GM21526 (cell line): ENCODE measurements around the gene DCST1.
"Not testable (repeated sequence)": the region's sequence is repeated elsewhere in the genome, so short reads cannot be mapped to it uniquely, and the experiment has no call there.

Experiments used
- ATAC-seq: cut with Tn5 transposase; IDR thresholded peaks from one replicate; pipeline ENCODE4 v1.9.1; 2021; ENCODE audit warnings: moderate library complexity; ENCODE audit not compliant: unreplicated experiment, low FRiP score

Gene DCST1

GRCh38 chr1:155033524-155033923 lies at the start of gene DCST1, which contains the start of gene DCST2:
Gene DCST1, plus strand, starts transcription at chr1:155033824. Its CDS starts 213 bp downstream, at chr1:155034037.
Gene DCST2, minus strand, starts transcription at chr1:155033781. Its CDS starts 80 bp downstream, at chr1:155033701.
- no peak for ATAC-seq

DNA sequence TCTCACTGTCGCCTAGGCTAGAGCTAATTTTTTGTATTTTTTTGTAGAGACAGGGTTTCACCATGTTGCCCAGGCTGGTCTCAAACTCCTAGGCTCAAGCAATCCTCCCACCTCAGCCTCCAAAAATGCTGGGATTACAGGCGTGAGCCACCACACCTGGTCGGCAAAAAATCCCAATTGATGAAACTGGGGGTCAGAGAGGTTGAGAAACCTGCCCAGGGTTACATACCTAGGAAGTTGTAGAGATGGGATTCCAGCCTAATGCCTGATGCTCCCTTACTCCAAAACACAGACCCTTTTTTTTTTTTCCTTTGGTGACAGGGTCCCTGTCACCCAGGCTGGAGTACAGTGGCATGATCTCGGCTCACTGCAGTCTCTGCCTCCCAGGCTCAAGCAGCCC lies 46.9 kb upstream of the DCST1 start:
- ATAC-seq = not testable (repeated sequence)

- ATAC-seq = no peak
These were observed 46.3 kb upstream of the DCST1 start for GRCh38 chr1:154987326-154987725.

DNA sequence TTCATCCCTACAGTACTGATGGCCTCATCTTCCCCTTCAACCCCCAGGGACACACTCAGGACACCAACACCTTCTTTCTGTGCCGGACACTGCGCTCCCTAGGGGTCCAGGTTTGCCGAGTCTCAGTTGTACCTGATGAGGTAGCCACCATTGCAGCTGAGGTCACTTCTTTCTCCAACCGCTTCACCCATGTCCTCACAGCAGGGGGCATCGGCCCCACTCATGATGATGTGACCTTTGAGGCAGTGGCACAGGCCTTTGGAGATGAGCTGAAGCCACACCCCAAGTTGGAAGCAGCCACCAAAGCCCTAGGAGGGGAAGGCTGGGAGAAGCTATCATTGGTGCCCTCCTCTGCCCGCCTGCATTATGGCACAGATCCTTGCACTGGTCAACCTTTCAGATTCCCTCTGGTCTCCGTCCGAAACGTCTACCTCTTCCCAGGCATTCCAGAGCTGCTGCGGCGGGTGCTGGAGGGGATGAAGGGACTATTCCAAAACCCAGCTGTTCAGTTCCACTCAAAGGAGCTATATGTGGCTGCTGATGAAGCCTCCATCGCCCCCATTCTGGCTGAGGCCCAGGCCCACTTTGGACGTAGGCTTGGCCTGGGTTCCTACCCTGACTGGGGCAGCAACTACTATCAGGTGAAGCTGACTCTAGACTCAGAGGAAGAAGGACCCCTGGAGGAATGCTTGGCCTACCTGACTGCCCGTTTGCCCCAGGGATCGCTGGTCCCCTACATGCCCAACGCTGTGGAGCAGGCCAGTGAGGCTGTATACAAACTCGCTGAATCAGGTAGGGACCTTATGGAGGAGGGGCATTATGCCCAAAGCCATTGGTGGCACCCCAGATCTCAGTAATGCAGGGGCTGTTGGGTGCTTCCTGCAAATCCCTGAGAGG lies 45.3 kb upstream of the DCST1 start:
- no peak for ATAC-seq

DNA sequence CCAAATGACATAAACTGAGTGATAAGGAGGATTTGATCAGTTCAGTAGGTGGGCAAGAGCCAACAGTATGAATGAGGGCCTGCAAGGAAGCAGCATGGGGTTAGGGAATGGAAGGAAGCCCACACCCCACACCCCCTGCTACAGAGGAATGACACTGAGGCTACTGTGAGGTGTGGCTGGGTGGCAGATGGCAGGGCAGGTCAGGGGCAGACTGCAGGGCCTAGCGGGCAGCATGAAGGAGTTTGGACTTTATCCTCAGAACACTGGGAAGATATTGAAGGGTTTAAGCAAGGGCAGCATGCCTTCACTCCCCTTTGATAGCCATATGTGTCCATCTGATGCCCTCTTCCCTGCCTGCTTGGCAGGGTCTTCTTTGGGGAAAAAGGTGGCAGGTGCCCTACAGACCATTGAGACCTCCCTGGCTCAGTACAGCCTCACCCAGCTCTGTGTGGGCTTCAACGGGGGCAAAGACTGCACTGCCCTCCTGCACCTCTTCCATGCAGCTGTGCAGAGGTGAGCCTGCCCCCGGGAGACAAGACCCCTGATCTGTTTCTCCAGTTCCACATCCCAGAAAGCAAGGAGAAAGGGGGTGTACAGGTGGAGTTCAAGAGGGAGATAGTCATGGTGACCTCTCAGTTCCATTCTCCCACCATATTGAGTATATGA lies 44.3 kb upstream of the DCST1 start:
- no peak for ATAC-seq

GRCh38 chr1:154990276-154990675 lies 43.3 kb upstream of the DCST1 start:
- ATAC-seq = no peak

- ATAC-seq = no peak
These were observed 40.7 kb upstream of the DCST1 start for GRCh38 chr1:154992721-154993571.

DNA sequence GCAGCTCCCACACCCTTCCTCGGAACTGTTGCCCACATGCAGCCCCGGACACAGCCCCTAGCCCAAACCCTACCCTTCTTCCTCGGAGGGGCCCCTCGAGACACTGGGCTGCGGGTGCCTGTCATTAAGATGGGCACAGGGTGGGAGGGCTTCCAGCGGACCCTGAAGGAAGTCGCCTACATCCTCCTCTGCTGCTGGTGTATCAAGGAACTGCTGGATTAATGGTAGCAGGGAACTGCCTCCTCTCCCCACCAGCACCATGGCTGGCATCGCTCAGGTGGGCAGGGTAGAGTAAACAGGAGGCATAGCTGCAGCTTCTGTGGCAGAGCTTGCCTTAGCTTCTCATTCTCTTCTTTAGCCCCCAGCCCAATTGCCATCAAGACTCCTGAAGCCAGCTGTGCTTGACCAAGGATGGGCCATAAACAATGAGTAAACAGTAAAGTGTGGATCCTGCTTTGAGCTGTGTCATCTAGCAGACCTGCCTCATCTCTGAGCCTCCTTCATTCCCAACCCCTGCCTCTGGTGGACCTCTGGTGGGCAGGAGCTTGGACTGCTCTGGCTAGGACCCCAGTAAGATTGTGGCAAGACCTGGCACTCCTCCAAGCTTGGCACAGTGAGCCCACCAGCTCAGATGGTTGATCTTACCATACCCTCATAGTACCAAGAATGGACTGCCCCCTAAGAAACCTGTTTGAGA lies 39.9 kb upstream of the DCST1 start, which contains the start of gene LENEP:
Gene LENEP, plus strand, starts transcription at position 15 of the 697 bp plus-strand sequence. Its CDS starts 22 bp downstream, at position 37.
- ATAC-seq = no peak

DNA sequence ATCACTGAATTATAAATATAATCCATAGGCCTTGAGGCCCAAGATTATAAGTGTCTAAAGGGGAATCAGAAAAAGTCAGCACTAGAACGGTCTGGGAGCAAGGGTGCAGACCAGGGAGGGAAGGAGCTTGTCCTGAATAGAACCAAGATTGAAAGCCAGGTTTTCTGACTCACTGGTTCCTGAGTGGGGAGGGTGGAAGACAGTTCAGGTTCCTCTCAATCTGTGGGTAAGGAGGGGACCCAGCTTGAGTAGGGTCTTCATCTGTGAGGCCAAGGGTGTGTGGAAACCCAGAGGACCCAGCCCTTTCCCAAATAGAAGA lies 39.4 kb upstream of the DCST1 start:
- no peak for ATAC-seq

DNA sequence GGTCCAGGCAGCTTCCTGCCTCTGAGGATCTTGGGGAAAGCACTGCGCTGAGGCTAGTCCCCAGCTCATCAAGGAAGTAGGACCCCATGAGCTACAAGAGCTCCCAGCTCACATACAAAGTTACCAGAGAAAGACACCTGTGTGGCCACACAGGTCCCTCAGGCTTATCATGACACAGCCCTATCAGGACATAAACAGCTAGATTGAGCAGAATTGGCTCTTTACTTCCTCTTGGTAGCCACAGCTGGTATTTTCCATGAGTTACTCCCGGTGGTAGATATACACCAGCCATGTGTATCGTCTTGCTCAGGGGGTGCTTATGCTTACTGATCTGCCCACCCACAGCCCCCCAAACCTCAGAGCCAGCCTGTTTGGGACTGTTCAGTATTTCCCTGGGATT lies 39.0 kb upstream of the DCST1 start:
- no peak for ATAC-seq

GRCh38 chr1:154995301-154995983 lies 38.2 kb upstream of the DCST1 start:
- not testable (repeated sequence) for ATAC-seq

GRCh38 chr1:154996966-154997701 lies 36.5 kb upstream of the DCST1 start:
- ATAC-seq = no peak

GRCh38 chr1:154998201-154998780 lies 35.3 kb upstream of the DCST1 start:
- ATAC-seq = no peak

DNA sequence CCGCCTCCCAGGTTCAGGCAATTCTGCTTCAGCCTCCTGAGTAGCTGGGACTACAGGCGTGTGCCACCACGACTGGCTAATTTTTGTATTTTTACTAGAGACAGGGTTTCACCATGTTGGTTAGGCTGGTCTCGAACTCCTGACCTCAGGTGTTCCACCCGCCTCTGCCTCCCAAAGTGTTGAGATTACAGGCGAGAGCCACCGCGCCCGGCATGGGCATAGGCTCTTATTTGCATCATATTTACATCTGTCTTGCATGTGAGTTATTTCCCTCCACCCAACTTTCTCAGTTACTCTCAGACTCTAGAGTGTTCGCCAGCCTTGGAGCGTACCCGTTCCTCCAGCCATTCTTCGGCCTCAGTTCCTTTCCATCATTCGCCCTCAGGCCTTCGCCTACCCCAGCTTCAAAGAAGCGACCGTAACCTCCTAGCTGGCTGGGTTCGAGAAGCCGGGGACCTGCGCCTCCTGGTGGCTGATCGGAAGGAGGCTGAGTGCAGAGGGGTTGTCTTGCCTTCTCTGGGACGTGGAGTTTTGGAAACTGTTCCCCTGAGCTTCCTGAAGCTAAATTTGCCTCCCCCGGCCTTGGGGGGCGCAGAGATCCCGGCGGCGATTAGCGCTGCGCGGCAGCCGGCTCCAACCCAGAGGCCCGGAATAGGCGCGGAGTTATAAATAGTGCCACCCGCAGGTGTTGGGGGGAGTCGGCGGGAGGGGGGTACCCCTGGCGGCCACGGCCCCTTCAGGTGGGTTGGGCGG lies 34.6 kb upstream of the DCST1 start:
- ATAC-seq = no peak

GRCh38 chr1:154999571-155000410 lies 33.8 kb upstream of the DCST1 start:
- ATAC-seq = no peak

DNA sequence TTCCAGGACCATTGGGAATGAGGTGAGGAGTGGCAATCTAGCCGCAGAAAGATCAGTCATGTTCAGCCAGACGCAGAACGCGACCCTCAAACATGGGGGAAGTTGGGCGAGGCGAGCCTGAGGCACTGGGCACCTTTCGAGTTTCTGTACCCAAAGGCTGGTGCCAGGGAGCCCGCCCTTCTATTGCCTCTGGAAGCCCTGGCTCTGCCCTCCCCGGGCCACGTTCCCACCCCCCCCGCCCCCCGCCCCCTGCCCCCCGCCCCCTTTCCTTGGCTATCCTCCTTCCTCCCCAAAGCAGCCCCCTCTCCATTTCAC lies 33.3 kb upstream of the DCST1 start:
- no peak for ATAC-seq

- peak; percentile 36 for ATAC-seq
These were observed 32.7 kb upstream of the DCST1 start for GRCh38 chr1:155000726-155001424.
